Measurements from ENCODE around the gene IGF2BP2. TPM values are rescaled to one million over a fixed set of nuclear protein-coding genes. Genes with fewer than 3 reads are reported as not detected.
A peak's percentile ranks its signal among the peaks of the same experiment; 100 is the strongest.

IGF2BP2 gene
- total and polyA plus RNA-seq, 2 of the 4 experiments (the other 2 are of a cell fraction): 23.4 to 88.2 TPM

DNA sequence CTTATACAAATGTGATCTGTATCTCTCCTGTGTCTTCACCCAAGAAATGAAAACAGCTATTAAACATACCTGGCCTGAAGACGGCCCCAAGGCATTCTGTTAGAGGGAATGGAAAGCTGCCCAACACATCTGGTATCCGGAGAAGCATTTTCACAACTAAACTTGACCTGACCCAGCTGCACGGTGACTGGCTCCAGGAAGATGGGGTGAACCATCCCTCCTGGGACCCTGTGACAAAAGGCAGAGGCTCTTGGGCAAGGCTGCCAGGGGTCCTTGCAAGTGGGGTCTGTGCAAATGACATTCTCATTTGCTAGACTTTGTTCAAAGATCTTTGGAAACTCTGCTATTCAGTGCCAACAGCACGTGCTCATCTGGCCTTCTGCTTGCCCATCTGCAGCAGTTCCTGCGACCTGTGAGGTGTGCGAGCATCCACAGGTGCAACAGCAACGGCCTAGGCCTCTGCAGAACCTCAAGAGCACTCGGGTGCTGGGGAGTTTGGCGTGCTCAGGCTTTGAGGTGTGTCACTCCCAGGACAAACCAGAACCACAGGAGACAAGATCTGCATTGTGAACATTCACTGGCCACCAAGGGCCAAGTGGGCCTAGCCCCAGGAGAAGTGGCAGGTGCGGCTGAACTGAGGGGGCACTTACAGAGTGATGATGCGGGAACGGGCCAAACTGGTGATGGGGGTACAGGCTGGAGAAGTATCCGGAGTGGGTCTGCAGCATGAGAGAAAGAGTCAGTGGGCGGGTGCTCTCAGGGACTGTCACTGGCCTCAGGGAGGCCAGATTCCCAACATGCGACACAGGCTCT is 166.9 kb downstream of the IGF2BP2 start:
- Histone ChIP-seq H4K5ac (ENCODE audit: low read depth, low read length) (no peak overlapping the region), H2BK15ac (ENCODE audit: low read depth, low read length) (peak overlapping the region; percentile 7; the same call in 2 of the 3 replicates), H3K4me2 (ENCODE audit: low read depth, low read length) (no peak overlapping the region), H2AK9ac (replicated peaks; ENCODE audit: low read depth, low read length, poor library complexity) (peak overlapping the region; percentile 77), H3K9me1 (ENCODE audit: insufficient read depth, low read length) (peaks cover 34% of the 10 kb centered on the region), H4K8ac (ENCODE audit: low read depth in 2 of 2, low read length in 2 of 2) (peak overlapping the region in 1 of 2 experiments; percentile 35; a peak in 3 of 4 replicates), H2BK5ac (ENCODE audit: low read depth, low read length, poor library complexity, severe bottlenecking) (peak overlapping the region; percentile 73), H2BK20ac (ENCODE audit: low read depth, low read length) (peak overlapping the region; percentile 43; the same call in 1 of the 2 replicates), H3K56ac (ENCODE audit: extremely low read depth, insufficient read depth, low read length) (no peak overlapping the region), H2BK120ac (ENCODE audit: low read depth, low read length) (peak overlapping the region; percentile 50), H3K14ac (replicated peaks; ENCODE audit: low read depth, low read length) (peak overlapping the region; percentile 33), H3K18ac (ENCODE audit: low read depth, low read length) (peak overlapping the region; percentile 0; the same call in 1 of the 2 replicates), H3K36me3 (ENCODE audit: control insufficient read depth, insufficient read depth, low read length) (peaks cover 45% of the 10 kb centered on the region), H3K27ac (ENCODE audit: insufficient read depth, low read length) (peak overlapping the region; percentile 47), H2AFZ (replicated peaks; ENCODE audit: low read length, poor library complexity) (peak overlapping the region; percentile 7), H4K20me1 (ENCODE audit: insufficient read depth, low read length) (peaks cover 61% of the 10 kb centered on the region), H3K79me1 (ENCODE audit: low read depth in 1 of 2, low read length in 2 of 2) (peaks cover 25 to 66% of the 10 kb centered on the region in 2 experiments), H3K4me3 (ENCODE audit: insufficient read depth, low read depth, low read length) (no peak overlapping the region), H3K4ac (ENCODE audit: low read depth, low read length) (peak overlapping the region; percentile 80), H3K27me3 (ENCODE audit: control insufficient read depth, insufficient read depth, low read length) (no peaks in the 10 kb centered on the region), H3K23ac (ENCODE audit: low read depth, low read length) (0 out of 2 replicates have a peak overlapping the region, but pooled peaks have one; percentile 36), H3K9me3 (ENCODE audit: control insufficient read depth, insufficient read depth, low read length) (no peaks in the 10 kb centered on the region), H3K4me1 (ENCODE audit: control insufficient read depth, insufficient read depth, low read length) (peaks cover 31% of the 10 kb centered on the region), H4K91ac (ENCODE audit: insufficient read depth, low read depth, low read length) (peak overlapping the region; percentile 83), H3K9ac (ENCODE audit: low read depth, low read length) (no peak overlapping the region), H2AK5ac (ENCODE audit: low read depth, low read length) (peak overlapping the region; percentile 92)
- in situ Hi-C loops (cut with MboI; ENCODE audit: low sequenced_read_pairs): loop anchor here (25.0 kb wide), 2 partner anchors 254 to 604 kb away; no protein-coding TSS in a partner anchor
- intact Hi-C loops (cut with micrococcal nuclease): loop anchor here (2.0 kb wide), 1 partner anchor 163 kb away; no protein-coding TSS in a partner anchor
- 86% methylated on average over 10 of the region's 15 CpGs; no CpG with 5 or more reads in 1 of the 2 experiments for WGBS, 2 experiments (ENCODE audit: extremely low coverage in 2 of 2, insufficient read length in 1 of 2)
- POLR2A ChIA-PET (ENCODE audit: unreplicated experiment): no interaction called here
- no peak for DNase-seq
- dilution Hi-C loops (cut with HindIII; ENCODE audit: low sequenced_read_pairs, unreplicated experiment): no loop called here
- ATAC-seq (ENCODE audit: low read depth): no peak
- CTCF ChIA-PET: interaction anchor here (0.8 to 3.1 kb wide), 3 partner anchors 19 to 286 kb away, joined by 3 to 14 read pairs (median 3); no protein-coding TSS in a partner anchor
- no TSS peak for BruUV-seq (replicated peaks)
- no peak for TF ChIP-seq MAZ (IDR thresholded peaks at IDR 0.05; ENCODE audit: borderline replicate concordance, low read depth, low read length)
- TF ChIP-seq, protein P1, sequence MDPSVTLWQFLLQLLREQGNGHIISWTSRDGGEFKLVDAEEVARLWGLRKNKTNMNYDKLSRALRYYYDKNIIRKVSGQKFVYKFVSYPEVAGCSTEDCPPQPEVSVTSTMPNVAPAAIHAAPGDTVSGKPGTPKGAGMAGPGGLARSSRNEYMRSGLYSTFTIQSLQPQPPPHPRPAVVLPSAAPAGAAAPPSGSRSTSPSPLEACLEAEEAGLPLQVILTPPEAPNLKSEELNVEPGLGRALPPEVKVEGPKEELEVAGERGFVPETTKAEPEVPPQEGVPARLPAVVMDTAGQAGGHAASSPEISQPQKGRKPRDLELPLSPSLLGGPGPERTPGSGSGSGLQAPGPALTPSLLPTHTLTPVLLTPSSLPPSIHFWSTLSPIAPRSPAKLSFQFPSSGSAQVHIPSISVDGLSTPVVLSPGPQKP (IDR thresholded peaks at IDR 0.05; ENCODE audit: borderline replicate concordance, low read depth, low read length): no peak
- TF ChIP-seq RCOR1 (IDR thresholded peaks at IDR 0.05; ENCODE audit: insufficient replicate concordance, low read length): no peak
- no peak for TF ChIP-seq POLR2A (IDR thresholded peaks at IDR 0.05; ENCODE audit: low read depth, low read length)
- TF ChIP-seq, protein P2, sequence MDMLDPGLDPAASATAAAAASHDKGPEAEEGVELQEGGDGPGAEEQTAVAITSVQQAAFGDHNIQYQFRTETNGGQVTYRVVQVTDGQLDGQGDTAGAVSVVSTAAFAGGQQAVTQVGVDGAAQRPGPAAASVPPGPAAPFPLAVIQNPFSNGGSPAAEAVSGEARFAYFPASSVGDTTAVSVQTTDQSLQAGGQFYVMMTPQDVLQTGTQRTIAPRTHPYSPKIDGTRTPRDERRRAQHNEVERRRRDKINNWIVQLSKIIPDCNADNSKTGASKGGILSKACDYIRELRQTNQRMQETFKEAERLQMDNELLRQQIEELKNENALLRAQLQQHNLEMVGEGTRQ (IDR thresholded peaks at IDR 0.05; ENCODE audit: low read depth, low read length): no peak
- no peak for TF ChIP-seq MAFK (IDR thresholded peaks at IDR 0.05; ENCODE audit: low read depth, low read length)
- TF ChIP-seq RAD21 (IDR thresholded peaks at IDR 0.05; ENCODE audit: low read length): no peak
- no peak for TF ChIP-seq FOS (IDR thresholded peaks at IDR 0.05; ENCODE audit: low read depth, low read length)
- TF ChIP-seq NFE2L2 (IDR thresholded peaks at IDR 0.05; ENCODE audit: low read depth, low read length): no peak
- no peak for TF ChIP-seq RFX5 (IDR thresholded peaks at IDR 0.05; ENCODE audit: low read depth, low read length)
- TF ChIP-seq, protein P3, sequence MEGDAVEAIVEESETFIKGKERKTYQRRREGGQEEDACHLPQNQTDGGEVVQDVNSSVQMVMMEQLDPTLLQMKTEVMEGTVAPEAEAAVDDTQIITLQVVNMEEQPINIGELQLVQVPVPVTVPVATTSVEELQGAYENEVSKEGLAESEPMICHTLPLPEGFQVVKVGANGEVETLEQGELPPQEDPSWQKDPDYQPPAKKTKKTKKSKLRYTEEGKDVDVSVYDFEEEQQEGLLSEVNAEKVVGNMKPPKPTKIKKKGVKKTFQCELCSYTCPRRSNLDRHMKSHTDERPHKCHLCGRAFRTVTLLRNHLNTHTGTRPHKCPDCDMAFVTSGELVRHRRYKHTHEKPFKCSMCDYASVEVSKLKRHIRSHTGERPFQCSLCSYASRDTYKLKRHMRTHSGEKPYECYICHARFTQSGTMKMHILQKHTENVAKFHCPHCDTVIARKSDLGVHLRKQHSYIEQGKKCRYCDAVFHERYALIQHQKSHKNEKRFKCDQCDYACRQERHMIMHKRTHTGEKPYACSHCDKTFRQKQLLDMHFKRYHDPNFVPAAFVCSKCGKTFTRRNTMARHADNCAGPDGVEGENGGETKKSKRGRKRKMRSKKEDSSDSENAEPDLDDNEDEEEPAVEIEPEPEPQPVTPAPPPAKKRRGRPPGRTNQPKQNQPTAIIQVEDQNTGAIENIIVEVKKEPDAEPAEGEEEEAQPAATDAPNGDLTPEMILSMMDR (conservative IDR thresholded peaks at IDR 0.05; ENCODE audit: low read depth, low read length): no peak
- TF ChIP-seq MXI1 (IDR thresholded peaks at IDR 0.05; ENCODE audit: borderline replicate concordance, low read depth, low read length): no peak
- TF ChIP-seq BHLHE40 (IDR thresholded peaks at IDR 0.05; ENCODE audit: low read depth, low read length): no peak
- no peak for TF ChIP-seq CEBPB (IDR thresholded peaks at IDR 0.05; ENCODE audit: low read depth, low read length)
